ENCODE data around the gene FAM228B.
"Not testable (repeated sequence)": the region's sequence is repeated elsewhere in the genome, so short reads cannot be mapped to it uniquely, and the experiment has no call there.

Gene FAM228B

DNA sequence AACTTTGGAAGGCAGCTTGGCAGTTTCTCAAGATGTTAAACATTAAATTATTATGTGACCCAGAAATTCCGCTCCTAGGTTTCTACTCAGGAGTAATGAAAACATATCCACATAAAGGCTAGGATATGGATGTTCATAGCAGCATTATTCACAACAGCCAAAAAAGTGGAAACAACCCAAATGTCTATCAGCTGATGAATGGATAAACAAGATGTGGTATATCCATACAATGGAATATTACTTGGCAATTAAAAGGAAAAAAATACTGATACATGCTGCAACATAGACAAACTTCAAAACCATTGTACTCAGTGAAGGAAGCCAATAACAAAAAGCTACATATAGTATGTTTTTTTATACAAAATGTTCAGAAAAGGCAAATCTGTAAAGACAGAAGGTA lies 39.2 kb downstream of the FAM228B start:
- DNase-seq = no peak

DNA sequence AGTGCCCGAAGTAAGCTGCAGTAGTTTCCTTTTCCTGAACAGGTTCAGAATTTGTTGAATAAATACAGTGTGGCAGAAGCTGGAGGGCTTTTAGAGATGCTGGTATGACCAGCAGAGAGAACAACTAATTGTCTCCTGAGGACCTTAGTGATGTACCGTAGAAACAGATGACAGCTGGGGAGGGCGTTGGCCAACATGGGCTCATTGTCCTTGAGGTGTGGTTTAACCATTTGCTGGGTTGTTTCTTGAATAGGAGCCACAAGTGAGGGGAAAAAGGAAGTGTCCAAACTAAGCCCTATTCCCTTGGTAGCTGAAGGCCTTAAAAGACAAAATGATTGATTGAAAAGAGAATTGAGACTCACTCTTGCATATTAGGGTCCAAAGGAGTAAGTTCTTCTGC lies 39.9 kb downstream of the FAM228B start:
- DNase-seq = peak; percentile 12

DNA sequence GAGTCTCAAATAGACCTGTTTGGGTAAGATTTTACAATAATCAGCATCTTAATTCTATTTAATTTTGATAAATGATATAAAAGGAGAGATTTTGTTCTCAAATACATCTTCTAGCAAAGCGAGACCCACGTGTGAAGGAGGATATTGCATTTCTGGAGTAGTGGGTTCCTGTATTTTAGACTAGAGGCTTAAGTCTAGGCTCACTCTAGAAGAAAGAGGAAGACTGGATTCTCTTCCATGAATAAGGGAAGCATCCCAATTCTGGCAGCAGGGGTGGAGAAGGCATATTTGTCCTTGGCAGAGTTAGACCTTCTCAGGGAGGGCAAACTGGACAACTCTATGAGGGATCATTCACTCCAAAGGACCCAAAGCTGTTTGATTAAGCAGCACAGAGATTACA lies 40.3 kb downstream of the FAM228B start:
- no peak for DNase-seq

DNA sequence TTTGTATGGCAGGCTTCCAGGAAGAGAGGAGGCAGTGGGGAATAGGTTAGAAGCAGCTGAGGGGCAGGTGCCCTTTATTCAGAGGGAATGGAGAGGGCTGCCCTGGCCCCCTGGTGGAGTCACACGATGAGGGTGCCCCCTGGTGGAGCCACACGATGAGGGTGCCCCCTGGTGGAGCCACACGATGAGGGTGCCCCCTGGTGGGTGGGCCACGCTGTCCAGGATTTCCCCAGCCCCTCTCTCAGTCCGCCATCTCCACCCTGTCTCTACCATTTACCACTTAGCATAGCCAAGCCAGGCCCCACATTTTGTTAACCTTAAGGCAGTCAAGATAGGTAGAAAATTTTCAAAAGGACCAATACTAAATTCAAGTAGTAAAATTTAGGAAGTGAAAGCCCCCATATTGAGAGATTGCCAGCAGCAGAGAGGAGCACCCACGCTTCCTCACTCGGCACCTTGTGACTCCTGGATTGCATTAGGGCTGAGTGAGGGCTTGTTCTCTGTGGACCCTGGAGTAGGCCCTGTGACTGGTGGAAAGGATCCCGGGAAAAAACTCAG lies 41.2 kb downstream of the FAM228B start:
- DNase-seq = peak; percentile 52

DNA sequence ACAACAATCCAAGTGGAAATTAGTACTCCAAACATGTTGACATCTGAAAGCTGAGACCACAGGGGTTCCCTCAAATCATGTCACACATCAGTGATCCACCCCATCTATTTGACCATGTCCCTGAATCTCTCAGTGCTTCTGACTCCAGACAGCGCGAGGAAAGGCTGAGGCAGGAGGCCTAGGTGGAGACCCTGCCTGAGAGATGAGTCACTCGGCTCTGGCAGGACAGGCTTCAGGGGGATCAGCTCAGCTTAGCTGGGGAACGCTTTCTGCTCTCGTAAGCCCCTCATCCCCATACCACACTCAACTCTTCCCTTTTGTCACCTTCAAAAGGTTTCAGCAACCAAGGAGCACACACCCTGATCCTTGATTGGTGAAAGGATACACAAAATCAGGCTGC lies 45.8 kb downstream of the FAM228B start:
- no peak for DNase-seq

DNA sequence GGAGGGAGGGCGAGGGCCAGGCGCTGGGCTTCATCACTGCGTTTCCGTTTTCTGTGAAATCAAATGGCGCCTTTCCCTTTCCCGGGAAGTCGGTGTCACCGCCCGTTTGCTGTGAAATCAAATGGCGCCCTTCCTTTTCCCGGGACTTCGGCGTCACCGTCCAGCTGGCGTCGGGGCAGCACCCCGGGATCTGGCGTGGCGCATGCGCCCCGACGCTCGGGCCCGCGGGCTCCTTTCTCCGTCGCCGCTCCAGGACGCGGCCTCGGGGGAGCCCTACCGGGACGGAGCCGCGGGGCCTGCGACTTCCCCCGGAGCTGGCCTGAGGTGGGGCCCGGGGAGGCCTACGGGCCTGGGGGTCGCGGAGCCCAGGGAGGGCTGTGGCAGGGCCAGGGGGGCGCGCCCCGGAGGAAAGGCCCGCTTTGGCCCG lies 51.6 kb downstream of the FAM228B start, which contains the start of gene FAM228A:
TSS of gene FAM228A (plus strand) at position 203 of the 427 bp plus-strand sequence. CDS start 428 bp downstream, outside the sequence.
- no peak for DNase-seq

DNA sequence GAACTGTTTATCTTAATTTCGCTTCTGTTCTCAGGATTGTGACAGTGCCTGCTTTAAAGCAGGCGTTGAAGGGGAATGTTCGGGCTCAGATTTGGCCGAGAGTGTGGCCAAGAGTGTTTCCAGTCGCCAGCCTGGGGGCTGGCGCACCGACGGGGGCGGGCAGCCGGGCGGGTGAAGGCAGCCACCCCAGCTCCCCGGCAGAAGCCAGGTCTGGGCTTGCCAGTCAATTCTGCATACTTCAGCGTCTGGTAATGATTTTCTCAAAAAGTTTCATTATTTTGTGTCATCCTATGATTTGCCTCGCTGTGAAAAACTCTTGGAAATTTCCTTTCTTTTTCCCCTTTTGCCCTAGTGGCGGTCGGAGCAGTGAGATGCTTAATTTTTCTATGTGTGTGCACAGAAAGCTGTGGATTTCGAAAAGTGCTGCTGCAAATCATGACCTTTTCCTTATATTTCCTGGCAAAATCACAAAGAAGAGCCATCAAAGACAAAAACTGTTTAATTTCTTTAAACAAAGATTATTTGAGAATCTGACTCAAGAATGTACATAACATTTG lies 52.4 kb downstream of the FAM228B start:
- DNase-seq = no peak

DNA sequence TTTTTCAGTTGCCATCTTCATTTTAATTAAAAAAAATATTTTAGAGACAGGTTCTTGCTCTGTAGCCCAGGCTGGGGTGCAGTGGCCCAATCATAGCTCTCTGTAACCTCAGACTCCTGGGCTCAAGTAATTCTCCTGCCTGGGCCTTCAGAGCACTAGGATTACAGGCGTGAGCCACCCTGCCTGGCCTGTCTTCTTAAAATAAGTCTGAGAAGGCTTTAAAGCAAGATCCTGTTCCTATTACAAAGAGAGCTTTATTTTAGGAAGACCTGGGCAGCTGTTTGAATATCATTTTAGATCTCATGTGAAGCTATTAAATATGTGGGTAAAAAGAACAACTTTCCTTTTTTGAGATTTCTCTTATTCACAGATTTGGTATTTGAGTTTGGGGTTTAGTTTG lies 53.1 kb downstream of the FAM228B start:
- DNase-seq = no peak

DNA sequence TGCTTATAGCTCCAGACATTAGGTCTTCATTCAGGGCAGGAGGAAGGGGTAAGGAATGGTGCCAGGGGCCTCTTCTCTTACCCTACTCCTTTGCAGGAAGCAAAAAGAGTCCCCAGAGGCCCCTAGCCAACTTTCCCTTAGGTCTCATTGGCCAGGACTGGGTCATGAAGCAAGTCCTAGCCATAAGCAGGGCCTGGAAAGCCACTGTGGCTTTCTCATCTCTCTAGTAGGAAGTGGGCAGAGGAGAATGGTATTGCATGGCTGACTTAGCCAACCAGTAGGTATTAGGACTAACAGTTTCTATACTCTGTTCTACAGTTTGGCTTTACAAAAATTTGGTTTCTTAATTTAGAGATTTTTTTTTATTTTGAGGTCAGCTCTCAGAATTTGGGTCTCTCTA lies 56.4 kb downstream of the FAM228B start:
- no peak for DNase-seq

DNA sequence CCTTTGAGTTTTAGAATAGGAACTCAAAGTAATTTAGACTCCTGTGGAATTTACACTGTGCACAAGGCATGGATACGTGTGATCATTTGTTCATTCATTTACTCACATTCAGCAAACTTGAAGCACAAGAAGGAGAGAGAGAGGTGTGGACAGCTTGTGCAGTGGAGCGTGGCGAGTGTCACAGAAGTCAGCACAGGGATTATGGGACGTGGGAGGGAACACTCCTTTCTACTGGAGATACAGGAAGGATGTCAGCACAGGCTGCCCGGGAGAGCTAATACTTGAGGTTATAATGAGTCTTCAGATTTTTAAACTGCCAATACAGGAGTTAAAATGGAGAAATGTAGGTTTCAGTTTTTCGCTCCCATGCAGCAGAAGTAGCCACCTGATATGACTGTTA lies 58.6 kb downstream of the FAM228B start:
- DNase-seq = no peak

DNA sequence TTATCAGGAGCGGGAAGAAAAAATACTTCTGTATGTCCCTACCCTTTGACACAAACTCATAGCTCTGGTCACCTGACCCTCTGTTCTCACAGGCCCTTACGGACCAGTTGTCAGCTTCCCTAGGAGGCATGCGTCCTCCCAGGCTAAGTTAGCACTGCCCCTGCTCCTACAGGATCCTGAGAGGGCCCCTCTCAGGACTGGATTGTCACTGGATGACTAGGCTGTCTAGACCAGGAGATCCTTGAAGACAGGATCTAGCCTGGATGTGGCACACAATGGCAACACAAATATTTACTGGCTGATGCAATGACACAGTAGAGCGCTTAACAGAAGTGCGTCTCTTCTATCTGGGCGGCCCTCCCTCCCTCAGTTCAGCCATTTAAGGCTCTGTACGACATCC lies 59.2 kb downstream of the FAM228B start:
- no peak for DNase-seq

DNA sequence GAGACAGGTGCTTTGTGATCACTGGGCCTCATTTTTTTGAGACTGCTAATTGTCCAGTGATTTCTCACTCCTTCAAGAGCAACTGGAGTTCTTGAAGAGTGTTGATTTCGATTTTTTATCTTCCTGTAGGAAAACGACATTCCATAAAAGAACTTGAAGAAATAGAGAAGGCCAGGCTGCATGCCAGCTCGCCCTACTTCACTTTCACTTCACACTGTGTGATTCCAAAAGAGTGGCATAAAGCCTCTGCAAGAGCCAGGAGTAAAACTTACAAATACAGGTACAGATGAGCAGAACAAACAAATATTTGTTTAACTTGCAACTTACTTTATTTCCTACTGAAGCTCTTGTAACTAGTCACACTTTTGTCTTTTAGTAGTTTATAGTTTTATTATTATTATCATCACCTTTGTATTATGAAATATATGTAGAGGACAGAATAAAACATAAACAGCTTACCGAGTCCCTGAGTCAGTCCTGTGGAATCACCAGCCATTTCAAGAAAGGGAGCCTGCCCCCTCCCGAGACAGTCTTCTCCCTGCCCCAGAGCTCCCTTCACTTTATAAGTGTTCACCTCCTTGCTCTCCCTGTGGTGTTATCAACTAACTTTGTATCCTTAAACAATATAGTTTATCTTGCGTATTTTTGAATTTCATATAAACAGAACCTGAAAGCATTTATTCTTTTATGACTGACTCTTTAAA lies 60.2 kb downstream of the FAM228B start:
- DNase-seq = no peak

DNA sequence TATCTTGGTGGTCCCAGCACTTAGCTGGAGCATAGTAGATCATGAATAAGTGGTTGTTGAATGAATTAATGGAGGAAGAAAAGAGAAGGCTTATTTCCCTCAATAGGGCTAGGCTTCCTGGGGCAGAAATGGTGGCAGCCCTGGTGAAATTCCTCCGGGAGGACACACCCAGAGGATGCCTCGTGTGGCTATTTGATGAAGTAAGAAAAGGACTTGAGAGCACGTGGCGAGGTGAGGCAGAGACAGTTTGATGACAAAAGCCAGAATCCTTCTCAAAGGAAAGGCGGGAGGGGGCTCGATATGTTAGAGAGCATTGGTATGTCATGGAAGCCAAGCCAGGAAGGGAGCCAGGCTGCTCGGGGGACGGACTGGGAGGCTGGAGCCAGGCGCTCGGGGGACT lies 66.3 kb downstream of the FAM228B start:
- no peak for DNase-seq

DNA sequence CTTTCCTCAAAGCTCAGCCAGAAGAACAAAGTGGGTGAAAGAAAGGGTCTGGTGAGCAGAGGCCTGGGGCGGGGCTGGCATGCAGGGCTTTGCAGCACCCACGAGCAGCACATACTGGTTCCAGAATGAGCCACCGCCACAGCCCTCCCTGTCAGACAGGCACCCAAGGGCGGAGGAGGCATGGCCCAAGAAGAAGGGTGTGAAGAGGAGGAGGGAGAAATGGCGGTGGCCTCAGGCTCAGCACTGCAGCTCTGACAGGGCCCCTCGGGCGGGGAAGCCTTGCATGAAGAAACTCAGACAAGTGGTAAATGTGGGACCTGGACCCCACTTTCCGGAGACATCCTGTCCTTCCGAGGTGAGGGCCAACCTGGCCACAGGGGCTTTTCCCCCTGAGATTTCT lies 67.2 kb downstream of the FAM228B start:
- no peak for DNase-seq

DNA sequence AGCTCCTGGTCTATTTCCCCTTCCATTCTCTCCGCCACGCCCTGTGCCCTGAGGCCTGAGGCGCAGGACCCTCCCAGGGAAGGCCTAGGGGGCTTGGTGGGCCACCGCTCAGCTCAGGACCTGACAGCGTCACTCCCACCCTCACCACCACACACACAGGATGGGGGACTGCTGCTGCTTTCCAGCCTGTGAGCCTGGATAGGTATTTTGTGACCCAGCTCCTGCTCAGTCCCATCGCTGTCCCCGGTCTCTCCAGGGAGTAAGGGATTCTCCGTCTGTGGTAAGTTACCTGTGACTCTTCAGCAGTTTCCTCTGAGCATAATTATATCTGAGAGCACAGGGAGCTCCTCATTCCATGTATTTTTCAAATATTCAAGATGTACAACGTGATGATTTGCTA lies 67.9 kb downstream of the FAM228B start:
- no peak for DNase-seq

DNA sequence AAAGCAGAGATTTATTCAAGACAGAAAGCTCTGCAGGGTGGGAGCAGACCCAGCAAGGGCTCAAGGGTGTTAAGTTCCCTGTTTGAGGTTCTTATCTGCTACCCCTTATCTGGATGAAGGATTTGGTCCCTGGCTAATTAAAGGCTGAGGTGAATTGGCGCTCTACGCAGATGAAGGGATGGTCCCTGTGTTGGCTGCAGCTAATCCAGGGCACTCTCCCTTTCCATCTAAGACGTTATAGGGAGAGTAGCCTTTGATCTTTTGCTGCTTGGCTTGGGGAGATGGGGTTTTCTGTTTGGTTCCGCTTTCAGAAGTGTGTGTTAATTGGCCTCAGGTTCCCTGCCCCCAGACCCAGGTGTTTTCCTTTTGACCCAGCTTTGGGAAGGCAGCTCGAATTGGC lies 68.6 kb downstream of the FAM228B start:
- no peak for DNase-seq

DNA sequence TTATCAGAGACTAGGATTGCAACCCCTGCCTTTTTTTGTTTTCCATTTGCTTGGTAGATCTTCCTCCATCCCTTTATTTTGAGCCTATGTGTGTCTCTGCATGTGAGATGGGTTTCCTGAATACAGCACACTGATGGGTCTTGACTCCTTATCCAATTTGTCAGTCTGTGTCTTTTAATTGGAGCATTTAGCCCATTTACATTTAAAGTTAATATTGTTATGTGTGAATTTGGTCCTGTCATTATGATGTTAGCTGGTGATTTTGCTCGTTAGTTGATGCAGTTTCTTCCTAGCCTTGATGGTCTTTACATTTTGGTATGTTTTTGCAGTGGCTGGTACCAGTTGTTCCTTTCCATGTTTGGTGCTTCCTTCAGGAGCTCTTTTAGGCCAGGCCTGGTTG lies 73.9 kb downstream of the FAM228B start:
- not testable (repeated sequence) for DNase-seq

DNA sequence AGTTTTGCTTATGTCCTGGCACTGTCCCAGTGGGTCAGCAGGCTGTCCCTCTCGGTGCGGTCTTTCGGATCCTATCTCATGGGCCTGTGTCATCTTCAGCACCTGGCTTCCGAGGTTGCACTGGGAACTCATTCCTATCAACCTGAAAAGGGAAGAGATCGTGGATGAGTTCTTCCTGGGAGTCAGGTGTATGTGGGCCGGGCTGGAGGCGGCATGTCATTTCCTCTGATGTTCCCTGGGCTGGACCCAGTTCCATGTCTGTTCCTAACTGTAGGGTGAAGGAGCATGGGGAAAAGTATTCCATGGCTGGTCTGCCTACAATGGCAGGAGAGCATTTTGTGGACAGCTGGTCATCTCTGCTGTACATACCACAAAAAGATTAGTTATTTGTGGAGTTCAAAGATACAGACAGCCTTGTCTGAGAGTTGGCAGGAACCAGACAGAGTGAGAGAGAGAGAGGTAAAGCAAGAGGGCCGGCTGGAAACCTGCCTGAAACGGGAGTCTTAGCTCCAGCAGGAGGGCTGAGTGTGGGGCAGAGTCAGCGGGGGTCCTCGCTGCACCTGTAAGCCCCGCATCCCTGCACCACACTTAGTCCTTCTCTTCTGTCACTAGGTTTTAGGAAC lies 76.8 kb downstream of the FAM228B start:
- no peak for DNase-seq

DNA sequence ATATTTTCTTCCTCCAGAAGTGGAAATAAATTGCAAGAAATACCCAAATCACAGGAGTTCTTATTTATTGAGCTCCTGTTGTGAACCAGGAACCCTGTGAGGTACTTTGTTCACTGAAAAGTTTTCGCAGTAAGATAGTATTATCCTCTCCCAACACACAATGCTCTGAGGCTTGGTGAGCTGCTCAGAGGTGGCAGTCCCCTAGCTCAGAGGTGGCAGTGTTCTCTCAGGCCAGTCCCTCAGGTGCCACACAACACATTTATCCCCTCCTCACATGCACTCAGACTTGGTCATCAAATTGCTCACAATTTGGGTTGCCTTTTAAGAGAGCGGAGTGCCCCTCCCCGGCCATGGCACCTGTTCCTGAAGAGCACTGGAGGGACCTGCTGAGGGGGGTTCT lies 77.5 kb downstream of the FAM228B start:
- no peak for DNase-seq

DNA sequence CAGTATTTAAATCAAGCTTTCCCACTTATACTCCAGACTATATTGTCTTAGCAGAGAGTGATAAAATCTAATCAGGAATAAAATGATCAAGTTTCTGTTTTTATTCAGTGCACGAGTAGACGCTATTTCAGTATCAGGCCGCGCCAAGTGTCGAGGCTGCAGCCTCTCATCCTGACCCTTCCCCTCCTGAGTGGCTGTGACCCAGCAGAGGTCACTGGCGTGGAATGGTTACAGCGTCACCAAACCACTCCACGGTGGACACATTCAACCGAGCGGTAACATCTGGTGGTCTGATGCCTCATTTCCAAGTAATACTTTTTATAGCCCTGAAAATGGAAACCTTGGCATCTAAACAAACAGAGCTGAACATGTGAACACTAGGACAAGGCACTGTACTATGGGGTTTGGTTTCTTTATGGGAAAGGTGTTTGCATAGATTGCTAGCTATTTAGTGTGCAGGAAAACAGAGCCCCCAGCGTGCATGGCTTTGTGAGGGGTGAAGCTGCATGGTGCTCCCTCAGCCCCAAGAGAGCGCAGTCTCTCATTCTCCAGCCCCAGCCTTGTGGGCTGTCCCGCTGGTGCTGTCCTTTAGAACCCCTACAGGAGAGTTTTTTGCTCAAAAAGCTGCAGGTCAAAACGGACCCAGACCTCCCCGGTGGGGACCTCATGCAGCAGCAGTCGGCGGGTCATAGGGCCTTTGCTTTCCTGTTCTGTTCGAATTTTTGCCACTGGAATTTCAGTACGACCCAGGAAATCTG lies 79.9 kb downstream of the FAM228B start:
- DNase-seq = no peak

DNA sequence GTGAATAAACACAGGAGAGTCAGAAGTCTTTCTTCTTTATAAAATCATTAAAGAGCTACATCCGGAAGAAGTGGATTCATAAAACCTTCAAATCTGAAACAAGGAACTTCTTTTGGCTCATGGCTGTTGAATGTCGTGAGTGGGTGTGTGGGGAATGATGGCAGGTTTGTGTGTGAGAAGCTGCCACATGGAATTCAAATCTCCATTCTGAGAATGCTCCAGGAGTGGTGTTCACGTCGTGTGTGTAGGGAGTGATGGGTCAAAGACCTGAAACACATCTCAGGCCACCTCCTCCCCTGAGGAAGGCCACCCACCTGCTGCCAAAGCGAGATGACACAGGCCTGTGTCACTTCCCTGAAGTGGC lies 80.5 kb downstream of the FAM228B start:
- DNase-seq = no peak

DNA sequence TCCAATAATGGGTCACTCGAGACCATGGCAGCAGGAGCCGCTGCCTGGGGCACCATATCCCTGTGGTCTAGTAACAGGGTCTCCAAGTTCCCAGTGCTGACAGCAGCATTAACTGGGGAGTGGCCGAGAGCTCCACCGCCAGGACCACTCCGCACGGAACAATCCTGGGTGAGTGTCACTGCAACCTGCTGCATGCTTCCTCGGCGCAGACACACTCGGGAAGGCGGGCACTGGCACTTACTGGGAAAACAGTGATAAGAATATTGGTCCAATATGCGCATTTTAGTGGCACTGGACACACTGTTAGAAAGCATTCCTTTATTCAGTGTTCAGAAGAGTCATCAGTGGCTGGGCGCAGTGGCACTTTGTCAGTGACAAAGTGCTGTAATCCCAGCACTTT lies 81.2 kb downstream of the FAM228B start:
- no peak for DNase-seq

DNA sequence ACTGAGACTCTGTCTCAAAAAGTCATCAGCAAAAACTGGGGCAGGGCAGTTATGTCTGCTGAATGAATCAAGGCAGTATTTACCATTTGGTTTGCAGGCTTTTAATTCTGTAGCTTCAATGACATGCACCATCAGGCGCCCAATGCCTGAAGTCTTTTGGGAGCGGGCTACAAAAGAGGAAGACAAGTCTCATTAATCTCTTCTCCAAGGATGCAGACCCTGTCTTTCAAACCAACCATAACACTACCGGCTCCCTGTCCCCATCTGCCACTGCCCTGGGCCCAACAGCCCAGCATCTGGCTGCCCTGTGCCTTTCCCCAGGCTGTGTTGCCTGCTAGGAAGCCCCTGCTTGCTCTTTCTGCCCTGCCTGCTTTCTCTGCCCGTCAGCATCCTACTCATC lies 81.9 kb downstream of the FAM228B start:
- no peak for DNase-seq

DNA sequence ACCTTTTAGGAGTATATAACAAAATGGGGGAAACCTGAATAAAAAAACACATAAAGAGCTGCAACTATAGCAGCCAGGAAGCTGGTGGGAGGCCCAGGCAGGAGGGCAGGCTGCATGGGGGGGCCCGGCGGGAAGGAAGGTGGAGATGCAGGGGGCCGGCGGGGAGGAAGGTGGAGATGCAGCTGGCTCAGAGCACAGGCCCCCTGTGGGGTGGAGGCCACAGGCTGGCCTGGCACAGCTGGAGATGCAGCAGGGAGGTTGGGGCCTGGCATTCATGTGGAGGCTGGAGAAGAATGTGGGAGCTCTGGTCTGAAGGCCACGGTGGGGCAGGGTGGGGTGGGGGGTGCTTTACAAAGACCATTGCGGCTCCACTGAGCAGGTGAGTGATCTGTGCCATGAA lies 83.0 kb downstream of the FAM228B start:
- DNase-seq = no peak
